Activated naive CD4-positive, alpha-beta T cell treated with anti-CD3 and anti-CD28 coated beads, Interleukin-2, amount 10 ng/mL, durations not matched to agents 7 days and 5 days (primary cell): ENCODE data around the gene AGPAT4.

Experiments
- CTCF ChIA-PET: fragments of 350-600 bp; sonication (Branson Sonifier 250); formaldehyde crosslinking; loops from one replicate; lab custom pipeline; 2021; ENCODE audit warnings: antibody characterized with exemption; lab: Charles Lee
- DNase-seq: peaks from one replicate; pipeline ENCODE4 v3.0.0-alpha.2; 2020
- H3K27ac Mint-ChIP-seq: one replicate; pipeline ENCODE4 v1.8.0; 2021; ENCODE audit warnings: mild to moderate bottlenecking, moderate library complexity, mixed read lengths
- H3K27me3 Mint-ChIP-seq: one replicate; pipeline ENCODE4 v1.8.0; 2021; ENCODE audit warnings: mild to moderate bottlenecking, mixed read lengths
- H3K36me3 Mint-ChIP-seq: one replicate; pipeline ENCODE4 v1.8.0; 2021; ENCODE audit warnings: mixed read lengths
- H3K4me1 Mint-ChIP-seq: one replicate; pipeline ENCODE4 v1.8.0; 2021; ENCODE audit warnings: mixed read lengths
- H3K4me3 Mint-ChIP-seq: one replicate; pipeline ENCODE4 v1.8.0; 2021; ENCODE audit warnings: mild to moderate bottlenecking, moderate library complexity, mixed read lengths
- H3K9me3 Mint-ChIP-seq: one replicate; pipeline ENCODE4 v1.8.0; 2021; ENCODE audit warnings: mixed read lengths

The AGPAT4 gene

DNA sequence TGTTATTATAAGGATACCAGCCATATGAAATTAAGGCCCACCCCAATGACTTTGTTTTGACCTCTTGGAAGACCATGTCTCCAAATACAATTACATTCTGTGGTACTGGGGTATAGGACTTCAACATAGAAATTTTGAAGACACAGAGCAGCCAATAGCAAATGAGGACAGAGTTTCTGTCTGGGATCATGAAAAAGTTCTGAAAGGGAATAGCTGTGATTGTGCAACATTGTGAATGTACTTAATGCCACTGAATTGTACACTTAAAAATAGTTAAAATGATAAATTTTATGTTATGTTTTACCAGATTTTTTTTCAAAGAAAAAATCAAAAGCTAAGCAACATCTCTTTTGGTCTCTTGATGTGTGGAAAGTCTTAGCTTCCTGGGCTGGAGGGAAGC is 27.0 kb upstream of the AGPAT4 start:
- H3K36me3 Mint-ChIP-seq = no peaks in the 10 kb centered on the region
- DNase-seq = no peak
- H3K4me3 Mint-ChIP-seq = no peak overlapping the region
- H3K27me3 Mint-ChIP-seq = peaks cover 4% of the 10 kb centered on the region
- no peaks in the 10 kb centered on the region for H3K9me3 Mint-ChIP-seq
- H3K4me1 Mint-ChIP-seq = no peaks in the 10 kb centered on the region
- CTCF ChIA-PET = no interaction called here
- H3K27ac Mint-ChIP-seq = no peak overlapping the region

- no peaks in the 10 kb centered on the region for H3K9me3 Mint-ChIP-seq
- no peak overlapping the region for H3K27ac Mint-ChIP-seq
- peaks cover 4% of the 10 kb centered on the region for H3K27me3 Mint-ChIP-seq
- H3K4me1 Mint-ChIP-seq = no peaks in the 10 kb centered on the region
- H3K4me3 Mint-ChIP-seq = no peak overlapping the region
- no peak for DNase-seq
- CTCF ChIA-PET = no interaction called here
- H3K36me3 Mint-ChIP-seq = no peaks in the 10 kb centered on the region
These were observed 25.9 kb upstream of the AGPAT4 start for GRCh38 chr6:161299726-161300125.

DNA sequence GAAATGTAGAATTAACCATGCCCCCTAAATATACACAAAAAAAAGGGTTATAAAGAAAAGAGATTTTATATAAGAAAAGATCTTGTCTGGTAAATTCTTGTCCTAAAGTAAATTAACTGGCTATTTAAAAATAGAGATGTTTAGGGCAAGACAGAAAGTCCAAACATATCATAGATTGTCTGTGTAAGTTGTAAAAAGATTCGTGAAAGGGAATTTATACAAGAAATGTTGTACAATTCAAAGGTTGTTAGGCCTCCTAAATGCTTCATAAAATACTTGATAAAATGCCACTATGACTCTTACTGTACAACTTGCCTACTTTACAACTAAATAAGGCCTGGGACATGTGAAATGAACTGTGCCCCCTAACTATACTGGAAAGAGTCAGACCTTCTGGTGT is 21.9 kb upstream of the AGPAT4 start:
- CTCF ChIA-PET = no interaction called here
- Mint-ChIP-seq H3K4me3 (no peak overlapping the region), H3K27me3 (peaks cover 8% of the 10 kb centered on the region), H3K27ac (no peak overlapping the region), H3K9me3 (no peaks in the 10 kb centered on the region), H3K4me1 (no peaks in the 10 kb centered on the region), H3K36me3 (no peaks in the 10 kb centered on the region)
- DNase-seq = no peak

DNA sequence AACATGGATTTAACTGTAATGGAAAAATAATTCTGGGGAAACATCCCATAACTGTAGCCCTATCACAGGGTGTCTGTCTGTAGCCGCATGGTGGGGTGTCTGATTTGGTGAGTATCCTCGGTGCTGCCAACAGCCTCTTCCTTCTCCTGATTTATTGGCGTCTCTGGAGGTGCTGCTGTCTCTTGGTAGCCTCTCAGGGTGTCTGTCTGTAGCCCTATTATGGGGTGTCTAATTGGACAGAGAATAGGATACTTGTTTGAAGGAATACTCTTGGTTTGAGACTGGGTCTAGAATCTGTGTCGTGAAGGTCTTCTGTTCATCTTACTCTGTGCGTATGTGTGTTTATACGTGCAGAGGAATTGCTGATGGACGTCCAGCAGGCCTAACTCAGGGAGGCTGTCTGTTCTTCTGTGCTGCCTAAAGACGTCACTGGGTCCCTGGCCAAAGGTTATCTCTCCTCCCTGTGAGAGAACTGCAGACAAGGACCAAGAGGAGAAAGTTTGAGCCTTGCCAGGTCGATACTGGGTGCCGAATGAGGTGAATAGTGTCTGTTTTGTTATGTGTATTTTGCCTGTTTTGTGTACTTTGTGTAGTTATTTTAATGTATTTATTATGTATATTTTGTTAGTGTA is 18.9 kb upstream of the AGPAT4 start:
- CTCF ChIA-PET = no interaction called here

DNA sequence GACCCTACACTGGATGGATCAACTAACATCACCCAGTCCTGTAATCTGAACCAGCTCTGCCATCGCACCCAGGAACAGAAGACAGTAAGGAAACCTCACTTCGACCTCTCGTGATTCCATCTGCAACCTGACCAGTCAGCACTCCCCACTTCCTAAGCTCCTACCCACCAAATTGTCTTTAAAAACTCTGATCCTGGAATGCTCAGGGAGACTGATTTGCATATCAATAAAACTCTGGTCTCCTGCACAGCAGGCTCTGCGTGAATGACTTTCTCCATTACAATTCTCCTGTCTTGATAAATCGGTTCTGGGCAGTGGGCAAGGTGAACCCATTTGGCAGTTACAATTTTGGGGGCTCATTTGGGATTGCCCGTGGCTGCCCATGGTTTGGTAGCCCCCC is 18.3 kb upstream of the AGPAT4 start:
- CTCF ChIA-PET = no interaction called here
- no peak overlapping the region for H3K27ac Mint-ChIP-seq
- H3K36me3 Mint-ChIP-seq = no peaks in the 10 kb centered on the region
- no peak overlapping the region for H3K4me3 Mint-ChIP-seq
- no peaks in the 10 kb centered on the region for H3K9me3 Mint-ChIP-seq
- no peaks in the 10 kb centered on the region for H3K4me1 Mint-ChIP-seq
- H3K27me3 Mint-ChIP-seq = peaks cover 8% of the 10 kb centered on the region
- no peak for DNase-seq

More for the DNA sequence above, 18.9 kb upstream of the AGPAT4 start:
- H3K4me3 Mint-ChIP-seq = no peak overlapping the region
- H3K36me3 Mint-ChIP-seq = no peaks in the 10 kb centered on the region
- H3K4me1 Mint-ChIP-seq = no peaks in the 10 kb centered on the region
- DNase-seq = no peak
- peaks cover 8% of the 10 kb centered on the region for H3K27me3 Mint-ChIP-seq
- H3K9me3 Mint-ChIP-seq = no peaks in the 10 kb centered on the region
- H3K27ac Mint-ChIP-seq = no peak overlapping the region

- CTCF ChIA-PET = no interaction called here
- Mint-ChIP-seq H3K27ac (no peak overlapping the region), H3K4me3 (no peak overlapping the region), H3K4me1 (no peaks in the 10 kb centered on the region), H3K36me3 (no peaks in the 10 kb centered on the region), H3K9me3 (no peaks in the 10 kb centered on the region), H3K27me3 (peaks cover 13% of the 10 kb centered on the region)
- no peak for DNase-seq
These were observed 16.9 kb upstream of the AGPAT4 start for GRCh38 chr6:161290751-161291150.

GRCh38 chr6:161284653-161285052 is 10.8 kb upstream of the AGPAT4 start:
- Mint-ChIP-seq H3K27me3 (peaks cover 21% of the 10 kb centered on the region), H3K36me3 (no peaks in the 10 kb centered on the region), H3K9me3 (peaks cover 3% of the 10 kb centered on the region), H3K4me1 (peaks cover 17% of the 10 kb centered on the region), H3K27ac (no peak overlapping the region), H3K4me3 (no peak overlapping the region)
- CTCF ChIA-PET = no interaction called here
- DNase-seq = no peak

DNA sequence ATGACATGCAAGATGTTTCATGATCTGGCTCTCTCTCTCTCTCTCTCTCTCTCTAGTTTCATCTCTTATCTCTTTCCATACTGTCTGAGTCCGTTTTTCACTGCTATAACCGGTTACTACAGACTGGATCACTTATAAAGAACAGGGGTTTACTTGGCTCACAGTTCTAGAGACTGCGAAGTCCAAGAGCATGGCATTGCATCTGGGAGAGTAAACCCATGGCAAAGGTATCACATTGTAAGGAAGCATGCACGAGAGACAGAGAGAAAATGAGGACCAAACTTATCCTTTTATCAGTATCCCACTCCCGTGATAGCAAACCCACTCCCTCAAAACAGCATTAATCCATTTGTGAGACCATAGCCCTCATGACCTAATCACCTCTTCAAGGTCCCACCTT is 7.2 kb upstream of the AGPAT4 start:
- CTCF ChIA-PET = no interaction called here
- peaks cover 19% of the 10 kb centered on the region for H3K27me3 Mint-ChIP-seq
- H3K4me3 Mint-ChIP-seq = no peak overlapping the region
- no peaks in the 10 kb centered on the region for H3K36me3 Mint-ChIP-seq
- H3K4me1 Mint-ChIP-seq = peaks cover 17% of the 10 kb centered on the region
- H3K9me3 Mint-ChIP-seq = peaks cover 3% of the 10 kb centered on the region
- H3K27ac Mint-ChIP-seq = no peak overlapping the region
- no peak for DNase-seq

- no peak for DNase-seq
- CTCF ChIA-PET = no interaction called here
- Mint-ChIP-seq H3K4me3 (no peak overlapping the region), H3K27me3 (peaks cover 27% of the 10 kb centered on the region), H3K36me3 (no peaks in the 10 kb centered on the region), H3K27ac (no peak overlapping the region), H3K9me3 (peaks cover 3% of the 10 kb centered on the region), H3K4me1 (peaks cover 12% of the 10 kb centered on the region)
These were observed 6.0 kb upstream of the AGPAT4 start for GRCh38 chr6:161279677-161280415.

DNA sequence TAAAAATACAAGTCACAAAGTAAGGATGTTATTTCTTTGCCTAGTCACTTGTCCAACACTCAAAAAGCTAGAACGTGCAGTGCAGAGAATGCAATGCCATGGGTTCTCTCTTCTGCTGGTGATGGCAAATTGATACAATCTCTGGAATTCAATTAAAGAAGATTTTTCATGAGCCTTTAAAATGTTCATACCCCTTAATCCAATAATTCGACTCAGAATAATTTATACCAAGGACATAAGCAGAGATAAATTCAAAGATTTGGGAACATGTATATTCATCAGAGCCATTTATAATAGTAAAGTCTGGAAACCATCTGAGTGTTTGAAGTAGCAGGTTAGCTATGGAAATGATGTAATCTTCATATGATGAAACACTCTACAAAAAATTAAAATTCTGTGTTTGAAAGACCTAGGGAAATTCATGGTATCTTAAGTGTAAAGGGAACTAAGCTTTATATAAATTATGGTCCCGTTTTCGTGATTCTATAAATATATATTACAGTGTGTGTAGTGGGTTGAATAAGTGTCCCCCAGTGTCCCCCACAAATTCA is 2.8 kb upstream of the AGPAT4 start:
- no peak for DNase-seq
- Mint-ChIP-seq H3K9me3 (peaks cover 3% of the 10 kb centered on the region), H3K27ac (no peak overlapping the region), H3K27me3 (peaks cover 35% of the 10 kb centered on the region), H3K4me3 (no peak overlapping the region), H3K4me1 (peaks cover 25% of the 10 kb centered on the region), H3K36me3 (no peaks in the 10 kb centered on the region)
- CTCF ChIA-PET = interaction anchor here (1.1 kb wide), 1 partner anchor 98 kb away, joined by 3 read pairs; no protein-coding TSS in a partner anchor

DNA sequence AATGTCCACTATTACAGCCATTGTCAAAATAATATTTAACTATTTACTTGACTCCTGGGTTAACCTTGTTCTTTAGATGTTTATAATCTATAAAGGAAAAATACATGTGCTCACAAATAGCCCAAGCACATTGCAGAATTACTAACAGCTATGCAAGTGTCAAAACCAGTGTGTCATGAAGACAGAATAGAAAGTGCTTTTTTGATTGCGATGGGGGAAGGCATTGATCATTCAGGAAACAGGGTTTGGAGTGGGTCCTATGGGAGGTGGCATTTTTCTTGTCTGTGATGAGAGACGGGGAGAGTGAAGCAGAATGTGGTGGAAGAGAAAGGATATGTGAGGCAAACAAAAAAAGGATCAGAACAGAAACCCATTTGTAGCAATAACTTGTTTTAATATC is 1.0 kb upstream of the AGPAT4 start:
- CTCF ChIA-PET = interaction anchor here (1.1 kb wide), 1 partner anchor 96 kb away, joined by 4 read pairs; no protein-coding TSS in a partner anchor
- Mint-ChIP-seq H3K4me3 (no peak overlapping the region), H3K9me3 (no peaks in the 10 kb centered on the region), H3K36me3 (no peaks in the 10 kb centered on the region), H3K27me3 (peaks cover 20% of the 10 kb centered on the region), H3K4me1 (peaks cover 25% of the 10 kb centered on the region), H3K27ac (no peak overlapping the region)
- DNase-seq = no peak

- Mint-ChIP-seq H3K27me3 (peaks cover 20% of the 10 kb centered on the region), H3K27ac (peak overlapping the region; percentile 89), H3K4me3 (peak overlapping the region; percentile 78), H3K4me1 (peaks cover 25% of the 10 kb centered on the region), H3K9me3 (no peaks in the 10 kb centered on the region), H3K36me3 (peaks cover 1% of the 10 kb centered on the region)
- CTCF ChIA-PET = interaction anchor here (1.1 kb wide), 1 partner anchor 97 kb away, joined by 4 read pairs; no protein-coding TSS in a partner anchor
- no peak for DNase-seq
These were observed 612 bp upstream of the AGPAT4 start for GRCh38 chr6:161274488-161274858.

DNA sequence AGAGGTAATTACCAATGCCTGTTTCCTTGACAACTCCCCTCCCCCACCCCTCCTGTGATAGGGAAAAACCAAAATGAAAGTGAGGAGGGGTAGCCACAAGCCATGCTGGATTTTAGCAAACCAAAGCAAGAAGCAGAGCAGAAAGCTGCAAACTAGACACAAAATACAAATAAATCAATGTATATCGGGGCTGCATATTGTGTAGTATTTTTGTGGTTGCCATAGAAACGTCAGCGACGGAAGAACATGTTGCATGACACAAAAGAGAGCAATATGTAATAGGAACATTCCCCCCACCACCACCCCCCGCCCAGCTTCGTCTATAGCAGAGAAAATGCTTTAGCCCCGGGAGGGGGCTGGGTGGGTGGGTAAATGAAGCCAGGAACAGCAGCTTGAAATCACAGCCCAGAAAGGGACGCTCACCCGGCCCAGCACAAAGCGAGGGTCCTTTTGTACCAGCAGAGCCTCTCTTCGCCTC is 548 bp downstream of the AGPAT4 start:
- Mint-ChIP-seq H3K36me3 (peaks cover 3% of the 10 kb centered on the region), H3K9me3 (no peaks in the 10 kb centered on the region), H3K27ac (peak overlapping the region; percentile 89), H3K27me3 (peaks cover 20% of the 10 kb centered on the region), H3K4me3 (peak overlapping the region; percentile 78), H3K4me1 (peaks cover 25% of the 10 kb centered on the region)
- CTCF ChIA-PET = no interaction called here
- peak; percentile 63 for DNase-seq

GRCh38 chr6:161272635-161273273 is 1.1 kb downstream of the AGPAT4 start:
- Mint-ChIP-seq H3K27ac (no peak overlapping the region), H3K4me1 (peaks cover 25% of the 10 kb centered on the region), H3K4me3 (peak overlapping the region; percentile 78), H3K36me3 (peaks cover 3% of the 10 kb centered on the region), H3K9me3 (no peaks in the 10 kb centered on the region), H3K27me3 (peaks cover 20% of the 10 kb centered on the region)
- DNase-seq = no peak
- CTCF ChIA-PET = no interaction called here
